ENCODE results near the gene TET1. TPM values are rescaled to one million over a fixed set of nuclear protein-coding genes. Genes with fewer than 3 reads are reported as not detected.

Gene TET1
- total and polyA plus RNA-seq, 2 experiments from 2014 or later: 37.2 to 90.5 TPM

DNA sequence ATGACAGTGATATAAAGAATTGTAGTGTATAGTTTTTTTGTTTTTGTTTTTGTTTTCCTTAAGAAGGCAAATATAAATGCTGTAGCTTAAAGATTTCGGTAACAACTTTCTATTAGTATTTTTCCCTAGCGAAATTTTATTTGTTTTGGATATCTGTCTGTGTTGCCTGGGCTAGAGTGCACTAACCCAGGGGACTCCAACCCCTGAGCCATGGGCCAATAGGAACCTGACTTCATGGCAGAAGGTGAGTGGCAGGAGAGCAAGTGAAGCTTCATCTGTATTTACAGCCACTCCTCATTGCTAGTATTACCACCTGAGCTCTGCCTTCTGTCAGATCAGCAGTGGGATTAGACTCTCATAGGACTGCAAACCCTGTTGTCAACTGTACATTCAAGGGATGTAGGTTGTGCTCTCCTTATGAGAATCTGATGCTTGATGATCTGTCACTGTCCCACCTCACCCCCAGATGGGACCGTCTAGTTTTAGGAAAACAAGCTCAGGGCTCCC is 95.5 kb downstream of the TET1 start:
- no peak for ATAC-seq
- no peaks in the 10 kb centered on the region for H3K27me3 ChIP-seq (ENCODE audit: insufficient read depth)
- DNase-seq (ENCODE audit: low spot score): no peak
- H3F3A ChIP-seq (replicated peaks; ENCODE audit: low read depth): peaks cover 25% of the 10 kb centered on the region
- Mint-ChIP-seq H3K4me1 (peaks cover 8% of the 10 kb centered on the region; the same call in 2 of the 3 replicates), H3K27me3 (ENCODE audit: insufficient read depth, low read depth, poor library complexity) (no peaks in the 10 kb centered on the region), H3K4me3 (no peak overlapping the region), H3K9me3 (no peaks in the 10 kb centered on the region), H3K27ac (no peak overlapping the region), H3K36me3 (ENCODE audit: low read depth) (peaks cover 74% of the 10 kb centered on the region)
- no peaks in the 10 kb centered on the region; the same call in none of the 2 replicates for H4K20me1 ChIP-seq (replicated peaks; ENCODE audit: insufficient read depth)
- no peak overlapping the region for H3K4me2 ChIP-seq
- no peaks in the 10 kb centered on the region for H3K9me2 ChIP-seq (ENCODE audit: insufficient read depth)
- peaks cover 28% of the 10 kb centered on the region for H3K79me2 ChIP-seq (replicated peaks; ENCODE audit: insufficient read depth)
- peaks cover 15% of the 10 kb centered on the region; the same call in 1 of the 2 replicates for H3K36me3 ChIP-seq (ENCODE audit: insufficient read depth)
- H2AFZ ChIP-seq: no peak overlapping the region
- no peak overlapping the region for H3K4me3 ChIP-seq
- no peaks in the 10 kb centered on the region for H3K4me1 ChIP-seq (ENCODE audit: insufficient read depth)
- TF ChIP-seq CREB1 (CRISPR knock-in tag; IDR thresholded peaks at IDR 0.05; ENCODE audit: low read depth) (no peak), JUNB (IDR thresholded peaks at IDR 0.05; ENCODE audit: unreplicated experiment) (no peak), POLR2AphosphoS5 (IDR thresholded peaks at IDR 0.05; ENCODE audit: low read depth) (no peak), NANOG (IDR thresholded peaks at IDR 0.05; ENCODE audit: borderline replicate concordance) (no peak), ZNF331 (CRISPR knock-in tag; IDR thresholded peaks at IDR 0.05; ENCODE audit: low read depth) (no peak), ZNF114 (CRISPR knock-in tag; IDR thresholded peaks at IDR 0.05) (no peak), STAT1 (IDR thresholded peaks at IDR 0.05; ENCODE audit: unreplicated experiment) (no peak), EZH2 (IDR thresholded peaks at IDR 0.05; ENCODE audit: low read depth, unreplicated experiment) (no peak), EZH2phosphoT487 (IDR thresholded peaks at IDR 0.05; ENCODE audit: unreplicated experiment) (no peak)
- TF ChIP-seq, protein P1, sequence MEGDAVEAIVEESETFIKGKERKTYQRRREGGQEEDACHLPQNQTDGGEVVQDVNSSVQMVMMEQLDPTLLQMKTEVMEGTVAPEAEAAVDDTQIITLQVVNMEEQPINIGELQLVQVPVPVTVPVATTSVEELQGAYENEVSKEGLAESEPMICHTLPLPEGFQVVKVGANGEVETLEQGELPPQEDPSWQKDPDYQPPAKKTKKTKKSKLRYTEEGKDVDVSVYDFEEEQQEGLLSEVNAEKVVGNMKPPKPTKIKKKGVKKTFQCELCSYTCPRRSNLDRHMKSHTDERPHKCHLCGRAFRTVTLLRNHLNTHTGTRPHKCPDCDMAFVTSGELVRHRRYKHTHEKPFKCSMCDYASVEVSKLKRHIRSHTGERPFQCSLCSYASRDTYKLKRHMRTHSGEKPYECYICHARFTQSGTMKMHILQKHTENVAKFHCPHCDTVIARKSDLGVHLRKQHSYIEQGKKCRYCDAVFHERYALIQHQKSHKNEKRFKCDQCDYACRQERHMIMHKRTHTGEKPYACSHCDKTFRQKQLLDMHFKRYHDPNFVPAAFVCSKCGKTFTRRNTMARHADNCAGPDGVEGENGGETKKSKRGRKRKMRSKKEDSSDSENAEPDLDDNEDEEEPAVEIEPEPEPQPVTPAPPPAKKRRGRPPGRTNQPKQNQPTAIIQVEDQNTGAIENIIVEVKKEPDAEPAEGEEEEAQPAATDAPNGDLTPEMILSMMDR (conservative IDR thresholded peaks at IDR 0.05; ENCODE audit: low read depth in 2 of 2): no peak
- TF ChIP-seq, protein P2, sequence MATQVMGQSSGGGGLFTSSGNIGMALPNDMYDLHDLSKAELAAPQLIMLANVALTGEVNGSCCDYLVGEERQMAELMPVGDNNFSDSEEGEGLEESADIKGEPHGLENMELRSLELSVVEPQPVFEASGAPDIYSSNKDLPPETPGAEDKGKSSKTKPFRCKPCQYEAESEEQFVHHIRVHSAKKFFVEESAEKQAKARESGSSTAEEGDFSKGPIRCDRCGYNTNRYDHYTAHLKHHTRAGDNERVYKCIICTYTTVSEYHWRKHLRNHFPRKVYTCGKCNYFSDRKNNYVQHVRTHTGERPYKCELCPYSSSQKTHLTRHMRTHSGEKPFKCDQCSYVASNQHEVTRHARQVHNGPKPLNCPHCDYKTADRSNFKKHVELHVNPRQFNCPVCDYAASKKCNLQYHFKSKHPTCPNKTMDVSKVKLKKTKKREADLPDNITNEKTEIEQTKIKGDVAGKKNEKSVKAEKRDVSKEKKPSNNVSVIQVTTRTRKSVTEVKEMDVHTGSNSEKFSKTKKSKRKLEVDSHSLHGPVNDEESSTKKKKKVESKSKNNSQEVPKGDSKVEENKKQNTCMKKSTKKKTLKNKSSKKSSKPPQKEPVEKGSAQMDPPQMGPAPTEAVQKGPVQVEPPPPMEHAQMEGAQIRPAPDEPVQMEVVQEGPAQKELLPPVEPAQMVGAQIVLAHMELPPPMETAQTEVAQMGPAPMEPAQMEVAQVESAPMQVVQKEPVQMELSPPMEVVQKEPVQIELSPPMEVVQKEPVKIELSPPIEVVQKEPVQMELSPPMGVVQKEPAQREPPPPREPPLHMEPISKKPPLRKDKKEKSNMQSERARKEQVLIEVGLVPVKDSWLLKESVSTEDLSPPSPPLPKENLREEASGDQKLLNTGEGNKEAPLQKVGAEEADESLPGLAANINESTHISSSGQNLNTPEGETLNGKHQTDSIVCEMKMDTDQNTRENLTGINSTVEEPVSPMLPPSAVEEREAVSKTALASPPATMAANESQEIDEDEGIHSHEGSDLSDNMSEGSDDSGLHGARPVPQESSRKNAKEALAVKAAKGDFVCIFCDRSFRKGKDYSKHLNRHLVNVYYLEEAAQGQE (IDR thresholded peaks at IDR 0.05; ENCODE audit: unreplicated experiment): no peak
- TF ChIP-seq, protein P3, sequence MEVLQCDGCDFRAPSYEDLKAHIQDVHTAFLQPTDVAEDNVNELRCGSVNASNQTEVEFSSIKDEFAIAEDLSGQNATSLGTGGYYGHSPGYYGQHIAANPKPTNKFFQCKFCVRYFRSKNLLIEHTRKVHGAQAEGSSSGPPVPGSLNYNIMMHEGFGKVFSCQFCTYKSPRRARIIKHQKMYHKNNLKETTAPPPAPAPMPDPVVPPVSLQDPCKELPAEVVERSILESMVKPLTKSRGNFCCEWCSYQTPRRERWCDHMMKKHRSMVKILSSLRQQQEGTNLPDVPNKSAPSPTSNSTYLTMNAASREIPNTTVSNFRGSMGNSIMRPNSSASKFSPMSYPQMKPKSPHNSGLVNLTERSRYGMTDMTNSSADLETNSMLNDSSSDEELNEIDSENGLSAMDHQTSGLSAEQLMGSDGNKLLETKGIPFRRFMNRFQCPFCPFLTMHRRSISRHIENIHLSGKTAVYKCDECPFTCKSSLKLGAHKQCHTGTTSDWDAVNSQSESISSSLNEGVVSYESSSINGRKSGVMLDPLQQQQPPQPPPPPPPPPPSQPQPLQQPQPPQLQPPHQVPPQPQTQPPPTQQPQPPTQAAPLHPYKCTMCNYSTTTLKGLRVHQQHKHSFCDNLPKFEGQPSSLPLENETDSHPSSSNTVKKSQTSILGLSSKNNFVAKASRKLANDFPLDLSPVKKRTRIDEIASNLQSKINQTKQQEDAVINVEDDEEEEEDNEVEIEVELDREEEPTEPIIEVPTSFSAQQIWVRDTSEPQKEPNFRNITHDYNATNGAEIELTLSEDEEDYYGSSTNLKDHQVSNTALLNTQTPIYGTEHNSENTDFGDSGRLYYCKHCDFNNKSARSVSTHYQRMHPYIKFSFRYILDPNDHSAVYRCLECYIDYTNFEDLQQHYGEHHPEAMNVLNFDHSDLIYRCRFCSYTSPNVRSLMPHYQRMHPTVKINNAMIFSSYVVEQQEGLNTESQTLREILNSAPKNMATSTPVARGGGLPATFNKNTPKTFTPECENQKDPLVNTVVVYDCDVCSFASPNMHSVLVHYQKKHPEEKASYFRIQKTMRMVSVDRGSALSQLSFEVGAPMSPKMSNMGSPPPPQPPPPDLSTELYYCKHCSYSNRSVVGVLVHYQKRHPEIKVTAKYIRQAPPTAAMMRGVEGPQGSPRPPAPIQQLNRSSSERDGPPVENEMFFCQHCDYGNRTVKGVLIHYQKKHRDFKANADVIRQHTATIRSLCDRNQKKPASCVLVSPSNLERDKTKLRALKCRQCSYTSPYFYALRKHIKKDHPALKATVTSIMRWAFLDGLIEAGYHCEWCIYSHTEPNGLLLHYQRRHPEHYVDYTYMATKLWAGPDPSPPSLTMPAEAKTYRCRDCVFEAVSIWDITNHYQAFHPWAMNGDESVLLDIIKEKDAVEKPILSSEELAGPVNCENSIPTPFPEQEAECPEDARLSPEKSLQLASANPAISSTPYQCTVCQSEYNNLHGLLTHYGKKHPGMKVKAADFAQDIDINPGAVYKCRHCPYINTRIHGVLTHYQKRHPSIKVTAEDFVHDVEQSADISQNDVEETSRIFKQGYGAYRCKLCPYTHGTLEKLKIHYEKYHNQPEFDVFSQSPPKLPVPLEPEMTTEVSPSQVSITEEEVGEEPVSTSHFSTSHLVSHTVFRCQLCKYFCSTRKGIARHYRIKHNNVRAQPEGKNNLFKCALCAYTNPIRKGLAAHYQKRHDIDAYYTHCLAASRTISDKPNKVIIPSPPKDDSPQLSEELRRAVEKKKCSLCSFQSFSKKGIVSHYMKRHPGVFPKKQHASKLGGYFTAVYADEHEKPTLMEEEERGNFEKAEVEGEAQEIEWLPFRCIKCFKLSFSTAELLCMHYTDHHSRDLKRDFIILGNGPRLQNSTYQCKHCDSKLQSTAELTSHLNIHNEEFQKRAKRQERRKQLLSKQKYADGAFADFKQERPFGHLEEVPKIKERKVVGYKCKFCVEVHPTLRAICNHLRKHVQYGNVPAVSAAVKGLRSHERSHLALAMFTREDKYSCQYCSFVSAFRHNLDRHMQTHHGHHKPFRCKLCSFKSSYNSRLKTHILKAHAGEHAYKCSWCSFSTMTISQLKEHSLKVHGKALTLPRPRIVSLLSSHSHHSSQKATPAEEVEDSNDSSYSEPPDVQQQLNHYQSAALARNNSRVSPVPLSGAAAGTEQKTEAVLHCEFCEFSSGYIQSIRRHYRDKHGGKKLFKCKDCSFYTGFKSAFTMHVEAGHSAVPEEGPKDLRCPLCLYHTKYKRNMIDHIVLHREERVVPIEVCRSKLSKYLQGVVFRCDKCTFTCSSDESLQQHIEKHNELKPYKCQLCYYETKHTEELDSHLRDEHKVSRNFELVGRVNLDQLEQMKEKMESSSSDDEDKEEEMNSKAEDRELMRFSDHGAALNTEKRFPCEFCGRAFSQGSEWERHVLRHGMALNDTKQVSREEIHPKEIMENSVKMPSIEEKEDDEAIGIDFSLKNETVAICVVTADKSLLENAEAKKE (CRISPR knock-in tag; IDR thresholded peaks at IDR 0.05): no peak
- TF ChIP-seq, protein P4, sequence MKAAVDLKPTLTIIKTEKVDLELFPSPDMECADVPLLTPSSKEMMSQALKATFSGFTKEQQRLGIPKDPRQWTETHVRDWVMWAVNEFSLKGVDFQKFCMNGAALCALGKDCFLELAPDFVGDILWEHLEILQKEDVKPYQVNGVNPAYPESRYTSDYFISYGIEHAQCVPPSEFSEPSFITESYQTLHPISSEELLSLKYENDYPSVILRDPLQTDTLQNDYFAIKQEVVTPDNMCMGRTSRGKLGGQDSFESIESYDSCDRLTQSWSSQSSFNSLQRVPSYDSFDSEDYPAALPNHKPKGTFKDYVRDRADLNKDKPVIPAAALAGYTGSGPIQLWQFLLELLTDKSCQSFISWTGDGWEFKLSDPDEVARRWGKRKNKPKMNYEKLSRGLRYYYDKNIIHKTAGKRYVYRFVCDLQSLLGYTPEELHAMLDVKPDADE (IDR thresholded peaks at IDR 0.05): no peak
- no peak overlapping the region for H3K27ac ChIP-seq (ENCODE audit: low read depth)

All from GM23338 (cell line).